H1 (cell line): Measurements from ENCODE around the gene GSPT2. TPM values are rescaled to one million over a fixed set of nuclear protein-coding genes. Genes with fewer than 3 reads are reported as not detected.

ENCODE experiments used
- polyA plus RNA-seq, 7 experiments: library from polyadenylated mRNA; depleted of rRNA in 3 of 7; stranded (reverse) in 5 of 7; unstranded in 2 of 7; fragments of >200 nt in 5 of 7; fragments of 200-250 nt in 2 of 7; gene quantifications; 1 replicate in 5 of 7; 2 replicates in 1 of 7; 4 replicates in 1 of 7; pipeline versions ENCODE4 v1.2.1 to v1.2.3, GENCODE V29; 2011 to 2013; ENCODE audit warnings: missing spikeins in 2 of 7, mixed read lengths in 2 of 7
- total RNA-seq: library from RNA; stranded (reverse); fragmentation: NEBNext Ultra II Directional; extraction: Animal tissue kit (Norgen Biotek cat#: 25700); gene quantifications from 2 replicates; pipeline ENCODE4 v1.2.1, GENCODE V29; 2021

GSPT2 gene
- total and polyA plus RNA-seq, 2 of the 8 experiments (the other 6 are each of a cell fraction or from before 2014, with no cell fraction given), result 10.8 to 28.2 TPM

Other genes starting within 250 kb of the GSPT2 start
- 37.6 and 39.3 TPM in 2 replicates for gene NUDT11, start 246.8 kb upstream of the GSPT2 start, total RNA-seq
- gene NUDT11, start 246.8 kb upstream of the GSPT2 start, polyA plus RNA-seq (2011; rRNA removed), result 20.5 and 31.3 TPM in 2 replicates
- gene CENPVL3, start 124.5 kb upstream of the GSPT2 start, total RNA-seq, result 5.0 and 5.2 TPM in 2 replicates
- gene CENPVL3, start 124.5 kb upstream of the GSPT2 start, polyA plus RNA-seq (2011; rRNA removed), result 11.3 and 15.6 TPM in 2 replicates
- gene CENPVL2, start 60.6 kb upstream of the GSPT2 start, total RNA-seq, result 2.9 and 3.2 TPM in 2 replicates
- gene CENPVL2, start 60.6 kb upstream of the GSPT2 start, polyA plus RNA-seq (2011; rRNA removed), result 7.3 and 8.0 TPM in 2 replicates
- 2.9 and 3.2 TPM in 2 replicates for gene CENPVL1, start 32.9 kb upstream of the GSPT2 start, total RNA-seq
- 7.3 and 8.0 TPM in 2 replicates for gene CENPVL1, start 32.9 kb upstream of the GSPT2 start, polyA plus RNA-seq (2011; rRNA removed)
- gene MAGED1, start 150.2 kb downstream of the GSPT2 start, total RNA-seq, result 91.1 TPM in 2 replicates
- 91.0 and 106 TPM in 2 replicates for gene MAGED1, start 150.2 kb downstream of the GSPT2 start, polyA plus RNA-seq (2011; rRNA removed)